K562 (cell line): ENCODE data around the gene CACNG7. TPM values are rescaled to one million over a fixed set of nuclear protein-coding genes. Genes with fewer than 3 reads are reported as not detected.

Experiments used
- MCM3 ChIP-seq: fragments of 450-650 bp; IDR thresholded peaks from 2 replicates; pipeline ENCODE4 v1.6.1; 2016
- NCOR1 ChIP-seq: fragments of 450-650 bp; IDR thresholded peaks from 2 replicates; pipeline ENCODE4 v1.6.1; 2016; ENCODE audit warnings: mild to moderate bottlenecking, moderate library complexity
- RHOXF2B ChIP-seq: fragments of 250-450 bp; sonication (Bioruptor Pico); conservative IDR thresholded peaks from 2 replicates; pipeline ENCODE4 v1.5.1; 2021
- SMARCA5 ChIP-seq: fragments of 450-650 bp; IDR thresholded peaks from 2 replicates; pipeline ENCODE4 v1.6.1; 2016
- XRCC4 ChIP-seq: IDR thresholded peaks from one replicate; pipeline ENCODE4 v1.6.1; 2011; ENCODE audit not compliant: insufficient read depth, insufficient read length; ENCODE audit errors: extremely low read depth
- ZNF699 ChIP-seq: fragments of 250-450 bp; sonication (Bioruptor Pico); IDR thresholded peaks from 2 replicates; pipeline ENCODE4 v1.8.0; 2021; ENCODE audit warnings: mild to moderate bottlenecking, moderate library complexity; ENCODE audit not compliant: insufficient replicate concordance
- polyA plus RNA-seq, 8 experiments: library from polyadenylated mRNA; depleted of rRNA in 4 of 8; stranded (reverse) in 5 of 8; unstranded in 3 of 8; fragments of >200 nt; fragmentation: Nextera tagmentation in 2 of 8; fragmentation: Illumina TruSeq in 1 of 8; extraction: Ambion mirVana in 2 of 8; extraction: Trizol in 1 of 8; gene quantifications; 2 replicates each; pipeline versions ENCODE4 v1.2.1 to v1.2.3, GENCODE V29; 2011 to 2014; ENCODE audit warnings: inconsistent platforms in 1 of 8, missing spikeins in 1 of 8
- total RNA-seq, 7 experiments: library from RNA; depleted of rRNA in 6 of 7; stranded (reverse); fragments of >200 nt in 6 of 7; fragmentation: Illumina TruSeq in 2 of 7; extraction: Trizol in 2 of 7; gene quantifications; 2 replicates each; pipeline versions ENCODE4 v1.2.1 to v1.2.3, GENCODE V29; 2011 to 2021; ENCODE audit warnings: low replicate concordance in 1 of 7
- TF ChIP-seq, protein P1 (sequence below), 2 experiments: fragments of 450-650 bp; formaldehyde crosslinking in 1 of 2; IDR thresholded peaks; 2 replicates each; pipeline versions ENCODE4 v1.4.0 to v1.6.1; 2014 to 2020; ENCODE audit warnings: mild to moderate bottlenecking in 2 of 2, borderline replicate concordance in 1 of 2, low read depth in 1 of 2
- TF ChIP-seq, protein P2 (sequence below): sonication (generic); formaldehyde crosslinking; IDR thresholded peaks from 2 replicates; pipeline ENCODE4 v1.8.0; 2022; ENCODE audit warnings: missing genetic modification reagents, mild to moderate bottlenecking, borderline replicate concordance
- TF ChIP-seq, protein P3 (sequence below), 2 experiments: fragments of 450-650 bp in 1 of 2; sonication (generic) in 1 of 2; formaldehyde crosslinking in 1 of 2; IDR thresholded peaks; 2 replicates each; pipeline versions ENCODE4 v1.7.1 to v1.9.0; 2016 to 2022; ENCODE audit warnings: inconsistent platforms in 1 of 2, mild to moderate bottlenecking in 1 of 2, missing genetic modification reagents in 1 of 2

Gene CACNG7
- total and polyA plus RNA-seq, 9 of the 15 experiments (the other 6 are each of a cell fraction or from before 2014, with no cell fraction given): not detected

DNA sequence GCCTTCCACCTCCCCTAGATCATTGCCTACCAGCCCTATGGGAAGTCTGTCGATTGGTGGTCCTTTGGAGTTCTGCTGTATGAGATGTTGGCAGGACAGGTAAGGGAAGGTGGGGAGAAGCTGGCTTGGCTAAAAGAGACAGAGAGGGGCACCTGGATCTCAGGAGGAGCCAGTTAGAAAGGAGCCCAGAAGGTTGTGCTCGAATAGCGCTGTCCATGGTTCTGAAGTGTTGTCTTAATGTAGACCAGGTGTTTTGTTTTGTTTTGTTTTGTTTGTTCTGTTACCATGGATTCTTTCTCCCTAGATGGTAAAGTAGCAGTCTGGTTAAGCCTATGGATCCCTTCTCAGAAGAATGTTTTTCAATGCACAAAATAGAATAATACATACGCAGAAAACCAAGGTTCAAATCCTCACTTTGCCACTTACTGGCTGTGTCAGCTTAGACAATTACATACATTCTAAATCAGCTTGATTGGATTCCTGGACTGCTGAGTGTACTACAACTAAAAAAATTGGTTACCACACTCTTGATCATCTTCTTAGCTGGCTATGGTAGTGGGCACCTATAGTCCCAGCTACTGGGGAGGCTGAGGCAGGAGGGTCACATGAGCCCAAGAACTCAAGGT is 5.9 kb upstream of the CACNG7 start (continued):
- TF ChIP-seq, protein P1, sequence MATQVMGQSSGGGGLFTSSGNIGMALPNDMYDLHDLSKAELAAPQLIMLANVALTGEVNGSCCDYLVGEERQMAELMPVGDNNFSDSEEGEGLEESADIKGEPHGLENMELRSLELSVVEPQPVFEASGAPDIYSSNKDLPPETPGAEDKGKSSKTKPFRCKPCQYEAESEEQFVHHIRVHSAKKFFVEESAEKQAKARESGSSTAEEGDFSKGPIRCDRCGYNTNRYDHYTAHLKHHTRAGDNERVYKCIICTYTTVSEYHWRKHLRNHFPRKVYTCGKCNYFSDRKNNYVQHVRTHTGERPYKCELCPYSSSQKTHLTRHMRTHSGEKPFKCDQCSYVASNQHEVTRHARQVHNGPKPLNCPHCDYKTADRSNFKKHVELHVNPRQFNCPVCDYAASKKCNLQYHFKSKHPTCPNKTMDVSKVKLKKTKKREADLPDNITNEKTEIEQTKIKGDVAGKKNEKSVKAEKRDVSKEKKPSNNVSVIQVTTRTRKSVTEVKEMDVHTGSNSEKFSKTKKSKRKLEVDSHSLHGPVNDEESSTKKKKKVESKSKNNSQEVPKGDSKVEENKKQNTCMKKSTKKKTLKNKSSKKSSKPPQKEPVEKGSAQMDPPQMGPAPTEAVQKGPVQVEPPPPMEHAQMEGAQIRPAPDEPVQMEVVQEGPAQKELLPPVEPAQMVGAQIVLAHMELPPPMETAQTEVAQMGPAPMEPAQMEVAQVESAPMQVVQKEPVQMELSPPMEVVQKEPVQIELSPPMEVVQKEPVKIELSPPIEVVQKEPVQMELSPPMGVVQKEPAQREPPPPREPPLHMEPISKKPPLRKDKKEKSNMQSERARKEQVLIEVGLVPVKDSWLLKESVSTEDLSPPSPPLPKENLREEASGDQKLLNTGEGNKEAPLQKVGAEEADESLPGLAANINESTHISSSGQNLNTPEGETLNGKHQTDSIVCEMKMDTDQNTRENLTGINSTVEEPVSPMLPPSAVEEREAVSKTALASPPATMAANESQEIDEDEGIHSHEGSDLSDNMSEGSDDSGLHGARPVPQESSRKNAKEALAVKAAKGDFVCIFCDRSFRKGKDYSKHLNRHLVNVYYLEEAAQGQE (IDR thresholded peaks at IDR 0.05; ENCODE audit: borderline replicate concordance): peak; percentile 99
- TF ChIP-seq, protein P1 (CRISPR knock-in tag; IDR thresholded peaks at IDR 0.05; ENCODE audit: low read depth): peak; percentile 95
- TF ChIP-seq, protein P2, sequence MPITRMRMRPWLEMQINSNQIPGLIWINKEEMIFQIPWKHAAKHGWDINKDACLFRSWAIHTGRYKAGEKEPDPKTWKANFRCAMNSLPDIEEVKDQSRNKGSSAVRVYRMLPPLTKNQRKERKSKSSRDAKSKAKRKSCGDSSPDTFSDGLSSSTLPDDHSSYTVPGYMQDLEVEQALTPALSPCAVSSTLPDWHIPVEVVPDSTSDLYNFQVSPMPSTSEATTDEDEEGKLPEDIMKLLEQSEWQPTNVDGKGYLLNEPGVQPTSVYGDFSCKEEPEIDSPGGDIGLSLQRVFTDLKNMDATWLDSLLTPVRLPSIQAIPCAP (CRISPR knock-in tag): no peak
- TF ChIP-seq SMARCA5 (no peak), RHOXF2B (CRISPR knock-in tag) (no peak), MCM3 (no peak), XRCC4 (no peak), ZNF699 (CRISPR knock-in tag) (no peak), NCOR1 (no peak)
- TF ChIP-seq, protein P3, sequence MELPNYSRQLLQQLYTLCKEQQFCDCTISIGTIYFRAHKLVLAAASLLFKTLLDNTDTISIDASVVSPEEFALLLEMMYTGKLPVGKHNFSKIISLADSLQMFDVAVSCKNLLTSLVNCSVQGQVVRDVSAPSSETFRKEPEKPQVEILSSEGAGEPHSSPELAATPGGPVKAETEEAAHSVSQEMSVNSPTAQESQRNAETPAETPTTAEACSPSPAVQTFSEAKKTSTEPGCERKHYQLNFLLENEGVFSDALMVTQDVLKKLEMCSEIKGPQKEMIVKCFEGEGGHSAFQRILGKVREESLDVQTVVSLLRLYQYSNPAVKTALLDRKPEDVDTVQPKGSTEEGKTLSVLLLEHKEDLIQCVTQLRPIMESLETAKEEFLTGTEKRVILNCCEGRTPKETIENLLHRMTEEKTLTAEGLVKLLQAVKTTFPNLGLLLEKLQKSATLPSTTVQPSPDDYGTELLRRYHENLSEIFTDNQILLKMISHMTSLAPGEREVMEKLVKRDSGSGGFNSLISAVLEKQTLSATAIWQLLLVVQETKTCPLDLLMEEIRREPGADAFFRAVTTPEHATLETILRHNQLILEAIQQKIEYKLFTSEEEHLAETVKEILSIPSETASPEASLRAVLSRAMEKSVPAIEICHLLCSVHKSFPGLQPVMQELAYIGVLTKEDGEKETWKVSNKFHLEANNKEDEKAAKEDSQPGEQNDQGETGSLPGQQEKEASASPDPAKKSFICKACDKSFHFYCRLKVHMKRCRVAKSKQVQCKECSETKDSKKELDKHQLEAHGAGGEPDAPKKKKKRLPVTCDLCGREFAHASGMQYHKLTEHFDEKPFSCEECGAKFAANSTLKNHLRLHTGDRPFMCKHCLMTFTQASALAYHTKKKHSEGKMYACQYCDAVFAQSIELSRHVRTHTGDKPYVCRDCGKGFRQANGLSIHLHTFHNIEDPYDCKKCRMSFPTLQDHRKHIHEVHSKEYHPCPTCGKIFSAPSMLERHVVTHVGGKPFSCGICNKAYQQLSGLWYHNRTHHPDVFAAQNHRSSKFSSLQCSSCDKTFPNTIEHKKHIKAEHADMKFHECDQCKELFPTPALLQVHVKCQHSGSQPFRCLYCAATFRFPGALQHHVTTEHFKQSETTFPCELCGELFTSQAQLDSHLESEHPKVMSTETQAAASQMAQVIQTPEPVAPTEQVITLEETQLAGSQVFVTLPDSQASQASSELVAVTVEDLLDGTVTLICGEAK (IDR thresholded peaks at IDR 0.05): 0 out of 2 replicates have a peak, but pooled peaks have one; percentile 18
- TF ChIP-seq, protein P3 (CRISPR knock-in tag; IDR thresholded peaks at IDR 0.05): no peak
